NB4 (cell line): ENCODE results near the gene KIRREL1.

Source experiments
- MYC ChIP-seq: IDR thresholded peaks from 2 replicates; pipeline ENCODE4 v1.6.1; 2011; ENCODE audit warnings: low read depth, low read length
- TF ChIP-seq, protein P1 (sequence below): IDR thresholded peaks from one replicate; pipeline ENCODE4 v1.5.1; 2012; ENCODE audit warnings: low read depth, low read length

DNA sequence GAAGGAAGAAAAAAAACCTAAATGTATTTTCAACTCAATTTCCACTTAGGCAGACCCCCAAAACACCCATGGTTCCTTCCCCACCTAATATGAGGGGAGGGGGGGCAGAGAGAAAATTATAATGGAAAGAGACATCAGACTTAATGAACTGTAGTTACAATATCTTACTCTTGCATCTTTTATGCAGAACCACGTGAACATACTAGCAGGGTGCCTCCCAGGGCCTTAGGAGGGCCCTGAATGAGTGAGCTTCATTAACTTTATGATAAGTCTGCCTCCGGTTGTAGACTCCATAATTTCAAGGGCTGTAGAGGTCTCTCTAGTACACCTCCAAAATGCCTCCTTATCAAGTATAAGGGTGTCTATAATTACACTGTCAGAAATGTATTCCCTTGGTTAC, 11.3 kb upstream of the KIRREL1 start:
- TF ChIP-seq, protein P1, sequence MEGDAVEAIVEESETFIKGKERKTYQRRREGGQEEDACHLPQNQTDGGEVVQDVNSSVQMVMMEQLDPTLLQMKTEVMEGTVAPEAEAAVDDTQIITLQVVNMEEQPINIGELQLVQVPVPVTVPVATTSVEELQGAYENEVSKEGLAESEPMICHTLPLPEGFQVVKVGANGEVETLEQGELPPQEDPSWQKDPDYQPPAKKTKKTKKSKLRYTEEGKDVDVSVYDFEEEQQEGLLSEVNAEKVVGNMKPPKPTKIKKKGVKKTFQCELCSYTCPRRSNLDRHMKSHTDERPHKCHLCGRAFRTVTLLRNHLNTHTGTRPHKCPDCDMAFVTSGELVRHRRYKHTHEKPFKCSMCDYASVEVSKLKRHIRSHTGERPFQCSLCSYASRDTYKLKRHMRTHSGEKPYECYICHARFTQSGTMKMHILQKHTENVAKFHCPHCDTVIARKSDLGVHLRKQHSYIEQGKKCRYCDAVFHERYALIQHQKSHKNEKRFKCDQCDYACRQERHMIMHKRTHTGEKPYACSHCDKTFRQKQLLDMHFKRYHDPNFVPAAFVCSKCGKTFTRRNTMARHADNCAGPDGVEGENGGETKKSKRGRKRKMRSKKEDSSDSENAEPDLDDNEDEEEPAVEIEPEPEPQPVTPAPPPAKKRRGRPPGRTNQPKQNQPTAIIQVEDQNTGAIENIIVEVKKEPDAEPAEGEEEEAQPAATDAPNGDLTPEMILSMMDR = no peak
- TF ChIP-seq MYC = no peak
